Adrenal gland (tissue), 5 donors: ENCODE results near the gene VSX1.

Experiments
- POLR2A ChIP-seq, 2 donors: fragments of 450-650 bp; IDR thresholded peaks; one replicate each; pipeline ENCODE4 v1.6.1; 2017; ENCODE audit warnings: antibody characterized with exemption in 2 of 2, mild to moderate bottlenecking in 2 of 2, moderate library complexity in 1 of 2
- TF ChIP-seq, protein P1 (sequence below), 6 experiments: fragments of 450-650 bp in 4 of 6; fragments of 200-600 bp in 2 of 6; sonication (generic) in 1 of 6; IDR thresholded peaks; 1 replicate in 5 of 6; 2 replicates in 1 of 6; pipeline versions ENCODE4 v1.5.1 to v1.8.0; 2016 to 2021; ENCODE audit warnings: antibody characterized with exemption in 6 of 6, mild to moderate bottlenecking in 2 of 6, moderate library complexity in 1 of 6
- donor health status: DM: no; HTN: no; CAD: no.

- TF ChIP-seq, protein P1, sequence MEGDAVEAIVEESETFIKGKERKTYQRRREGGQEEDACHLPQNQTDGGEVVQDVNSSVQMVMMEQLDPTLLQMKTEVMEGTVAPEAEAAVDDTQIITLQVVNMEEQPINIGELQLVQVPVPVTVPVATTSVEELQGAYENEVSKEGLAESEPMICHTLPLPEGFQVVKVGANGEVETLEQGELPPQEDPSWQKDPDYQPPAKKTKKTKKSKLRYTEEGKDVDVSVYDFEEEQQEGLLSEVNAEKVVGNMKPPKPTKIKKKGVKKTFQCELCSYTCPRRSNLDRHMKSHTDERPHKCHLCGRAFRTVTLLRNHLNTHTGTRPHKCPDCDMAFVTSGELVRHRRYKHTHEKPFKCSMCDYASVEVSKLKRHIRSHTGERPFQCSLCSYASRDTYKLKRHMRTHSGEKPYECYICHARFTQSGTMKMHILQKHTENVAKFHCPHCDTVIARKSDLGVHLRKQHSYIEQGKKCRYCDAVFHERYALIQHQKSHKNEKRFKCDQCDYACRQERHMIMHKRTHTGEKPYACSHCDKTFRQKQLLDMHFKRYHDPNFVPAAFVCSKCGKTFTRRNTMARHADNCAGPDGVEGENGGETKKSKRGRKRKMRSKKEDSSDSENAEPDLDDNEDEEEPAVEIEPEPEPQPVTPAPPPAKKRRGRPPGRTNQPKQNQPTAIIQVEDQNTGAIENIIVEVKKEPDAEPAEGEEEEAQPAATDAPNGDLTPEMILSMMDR (IDR thresholded peaks at IDR 0.05) = no peak
- no peak for TF ChIP-seq POLR2A (IDR thresholded peaks at IDR 0.05)
Observed at GRCh38 chr20:25030649-25031207, 51.2 kb downstream of the VSX1 start.
